ENCODE measurements around the gene PPFIA2. TPM values are rescaled to one million over a fixed set of nuclear protein-coding genes. Genes with fewer than 3 reads are reported as not detected.

Gene PPFIA2
- total RNA-seq, 1 donor from 2014 or later = not detected

- intact Hi-C loops (cut with micrococcal nuclease) = no loop called here
These were observed 308.0 kb downstream of the PPFIA2 start for GRCh38 chr12:81450920-81451739.

- intact Hi-C loops (cut with micrococcal nuclease) = no loop called here
These were observed 317.5 kb downstream of the PPFIA2 start for GRCh38 chr12:81441629-81442028.

GRCh38 chr12:81440001-81440400 is 319.1 kb downstream of the PPFIA2 start:
- intact Hi-C loops (cut with micrococcal nuclease) = no loop called here

GRCh38 chr12:81439344-81439743 is 319.8 kb downstream of the PPFIA2 start:
- intact Hi-C loops (cut with micrococcal nuclease) = no loop called here

- intact Hi-C loops (cut with micrococcal nuclease) = no loop called here
These were observed 342.1 kb downstream of the PPFIA2 start for GRCh38 chr12:81417056-81417455.

- intact Hi-C loops (cut with micrococcal nuclease) = no loop called here
These were observed 342.6 kb downstream of the PPFIA2 start for GRCh38 chr12:81416571-81416970.

GRCh38 chr12:81414441-81414840 is 344.7 kb downstream of the PPFIA2 start:
- intact Hi-C loops (cut with micrococcal nuclease) = no loop called here

GRCh38 chr12:81412940-81413339 is 346.2 kb downstream of the PPFIA2 start:
- intact Hi-C loops (cut with micrococcal nuclease) = no loop called here

- intact Hi-C loops (cut with micrococcal nuclease) = no loop called here
These were observed 355.8 kb downstream of the PPFIA2 start for GRCh38 chr12:81403348-81403747.

GRCh38 chr12:81401241-81401640 is 357.9 kb downstream of the PPFIA2 start:
- intact Hi-C loops (cut with micrococcal nuclease) = no loop called here

- intact Hi-C loops (cut with micrococcal nuclease) = no loop called here
These were observed 359.1 kb downstream of the PPFIA2 start for GRCh38 chr12:81400024-81400423.

- intact Hi-C loops (cut with micrococcal nuclease) = no loop called here
These were observed 363.7 kb downstream of the PPFIA2 start for GRCh38 chr12:81395431-81395830.

GRCh38 chr12:81389550-81390099 is 369.5 kb downstream of the PPFIA2 start:
- intact Hi-C loops (cut with micrococcal nuclease) = no loop called here

- intact Hi-C loops (cut with micrococcal nuclease) = no loop called here
These were observed 373.0 kb downstream of the PPFIA2 start for GRCh38 chr12:81386101-81386500.

GRCh38 chr12:81381951-81382350 is 377.2 kb downstream of the PPFIA2 start:
- intact Hi-C loops (cut with micrococcal nuclease) = no loop called here

- intact Hi-C loops (cut with micrococcal nuclease) = no loop called here
These were observed 380.4 kb downstream of the PPFIA2 start for GRCh38 chr12:81378601-81379285.

- intact Hi-C loops (cut with micrococcal nuclease) = no loop called here
These were observed 381.4 kb downstream of the PPFIA2 start for GRCh38 chr12:81377771-81378170.

GRCh38 chr12:81375969-81376368 is 383.2 kb downstream of the PPFIA2 start:
- intact Hi-C loops (cut with micrococcal nuclease) = no loop called here

- intact Hi-C loops (cut with micrococcal nuclease) = no loop called here
These were observed 388.7 kb downstream of the PPFIA2 start for GRCh38 chr12:81370456-81370855.

GRCh38 chr12:81369175-81369574 is 390.0 kb downstream of the PPFIA2 start:
- intact Hi-C loops (cut with micrococcal nuclease) = no loop called here

GRCh38 chr12:81365284-81365683 is 393.9 kb downstream of the PPFIA2 start:
- intact Hi-C loops (cut with micrococcal nuclease) = no loop called here

- intact Hi-C loops (cut with micrococcal nuclease) = no loop called here
These were observed 398.2 kb downstream of the PPFIA2 start for GRCh38 chr12:81360916-81361315.

Measured in T-helper 2 cell treated with Interferon-gamma antibody and Interleukin-4, amounts not matched to agents 100 ng/mL and 5 ng/mL, for 36 hours (primary cell).